GM12864 (cell line): ENCODE data around the gene SCART1.

Source experiments
- DNase-seq: peaks from one replicate; pipeline ENCODE4 v3.0.0-alpha.2; 2011; ENCODE audit warnings: low read depth
- H3K4me3 ChIP-seq: 2 replicates; pipeline ENCODE4 v1.5.1; 2011; ENCODE audit warnings: mild to moderate bottlenecking, low read depth, low read length, control low read depth
- TF ChIP-seq, protein P1 (sequence below): IDR thresholded peaks from 2 replicates; pipeline ENCODE4 v1.5.1; 2011; ENCODE audit warnings: low read depth, mild to moderate bottlenecking, moderate library complexity, low read length, control low read depth, inconsistent platforms; ENCODE audit errors: missing control alignments

SCART1 gene

DNA sequence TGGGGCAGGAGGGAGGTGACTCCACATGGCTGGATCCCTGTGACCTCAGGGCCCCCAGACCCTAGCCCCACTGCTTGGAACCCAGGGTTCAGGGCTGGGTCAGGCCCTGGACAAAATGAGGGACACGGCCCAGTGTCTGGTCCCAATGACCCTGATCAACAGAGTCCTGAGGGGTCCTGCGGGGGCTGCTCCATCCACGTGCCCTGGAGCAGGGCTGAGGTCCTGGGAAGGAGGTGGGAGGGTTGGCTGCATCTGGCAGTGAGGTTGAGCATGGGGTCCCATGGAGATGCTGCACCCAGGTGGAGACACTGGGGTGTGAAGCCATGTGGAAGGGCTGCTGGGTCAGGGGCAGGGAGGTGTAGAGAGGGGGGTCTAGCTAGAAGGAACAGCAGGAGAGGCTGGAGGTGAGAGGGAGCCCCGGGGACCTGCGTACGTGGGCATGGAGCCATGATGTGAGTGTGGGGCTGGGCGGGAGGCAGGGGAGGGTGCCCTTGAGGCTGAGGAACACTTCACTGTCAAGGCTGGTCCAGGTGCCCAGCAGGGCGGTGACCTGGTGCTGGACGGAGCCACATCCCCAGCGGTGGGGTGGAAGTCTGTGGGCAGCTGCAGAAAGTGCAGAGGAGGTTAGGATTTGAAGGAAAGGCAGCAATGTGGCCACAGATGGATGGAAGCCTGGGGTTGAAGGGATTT lies 604 bp downstream of the SCART1 start:
- TF ChIP-seq, protein P1, sequence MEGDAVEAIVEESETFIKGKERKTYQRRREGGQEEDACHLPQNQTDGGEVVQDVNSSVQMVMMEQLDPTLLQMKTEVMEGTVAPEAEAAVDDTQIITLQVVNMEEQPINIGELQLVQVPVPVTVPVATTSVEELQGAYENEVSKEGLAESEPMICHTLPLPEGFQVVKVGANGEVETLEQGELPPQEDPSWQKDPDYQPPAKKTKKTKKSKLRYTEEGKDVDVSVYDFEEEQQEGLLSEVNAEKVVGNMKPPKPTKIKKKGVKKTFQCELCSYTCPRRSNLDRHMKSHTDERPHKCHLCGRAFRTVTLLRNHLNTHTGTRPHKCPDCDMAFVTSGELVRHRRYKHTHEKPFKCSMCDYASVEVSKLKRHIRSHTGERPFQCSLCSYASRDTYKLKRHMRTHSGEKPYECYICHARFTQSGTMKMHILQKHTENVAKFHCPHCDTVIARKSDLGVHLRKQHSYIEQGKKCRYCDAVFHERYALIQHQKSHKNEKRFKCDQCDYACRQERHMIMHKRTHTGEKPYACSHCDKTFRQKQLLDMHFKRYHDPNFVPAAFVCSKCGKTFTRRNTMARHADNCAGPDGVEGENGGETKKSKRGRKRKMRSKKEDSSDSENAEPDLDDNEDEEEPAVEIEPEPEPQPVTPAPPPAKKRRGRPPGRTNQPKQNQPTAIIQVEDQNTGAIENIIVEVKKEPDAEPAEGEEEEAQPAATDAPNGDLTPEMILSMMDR = no peak
- DNase-seq = no peak
- H3K4me3 ChIP-seq = no peak overlapping the region; the same call in 1 of the 2 replicates

DNA sequence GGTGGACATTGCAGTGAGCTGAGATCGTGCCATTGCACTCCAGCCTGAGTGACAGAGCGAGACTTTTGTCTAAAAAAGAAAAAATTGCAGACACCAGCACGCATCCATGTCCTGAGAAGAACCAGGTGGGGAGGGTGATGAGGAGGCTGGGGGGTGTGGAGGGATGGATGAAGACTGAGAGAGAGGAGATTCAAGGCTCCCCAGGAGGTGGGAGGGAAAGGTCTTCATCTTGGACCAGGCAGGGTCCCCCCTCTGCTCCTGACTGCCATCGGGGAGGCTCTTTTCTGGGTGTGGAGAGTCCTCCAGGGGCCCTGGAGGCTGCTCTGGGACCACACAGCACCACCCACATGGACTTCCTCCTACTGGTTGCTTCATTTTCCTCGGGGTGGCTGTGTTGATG lies 1.5 kb downstream of the SCART1 start:
- DNase-seq = no peak
- TF ChIP-seq, protein P1 = no peak
- no peak overlapping the region for H3K4me3 ChIP-seq

DNA sequence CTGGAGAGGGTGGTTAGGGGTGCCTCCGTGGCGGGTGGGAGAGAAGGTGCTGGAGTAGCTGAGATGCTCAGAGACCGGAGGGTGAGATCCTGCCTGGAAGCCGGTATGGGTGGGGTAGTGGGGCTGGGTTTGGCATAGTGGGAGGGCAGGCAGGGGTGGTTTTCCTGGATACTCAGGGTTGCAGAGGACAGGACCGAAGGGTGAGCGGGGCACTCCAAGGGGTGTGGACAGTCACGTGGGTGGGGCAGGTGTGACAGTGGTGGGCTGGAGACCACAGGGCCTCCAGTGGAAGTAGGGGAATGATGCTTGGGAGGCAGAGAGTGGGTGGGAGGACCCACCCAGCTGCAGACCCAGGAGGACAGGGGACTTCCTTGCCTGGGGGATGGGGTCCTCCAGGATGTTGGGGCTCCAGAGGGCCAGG lies 1.9 kb downstream of the SCART1 start:
- TF ChIP-seq, protein P1 = no peak
- no peak overlapping the region for H3K4me3 ChIP-seq
- no peak for DNase-seq

DNA sequence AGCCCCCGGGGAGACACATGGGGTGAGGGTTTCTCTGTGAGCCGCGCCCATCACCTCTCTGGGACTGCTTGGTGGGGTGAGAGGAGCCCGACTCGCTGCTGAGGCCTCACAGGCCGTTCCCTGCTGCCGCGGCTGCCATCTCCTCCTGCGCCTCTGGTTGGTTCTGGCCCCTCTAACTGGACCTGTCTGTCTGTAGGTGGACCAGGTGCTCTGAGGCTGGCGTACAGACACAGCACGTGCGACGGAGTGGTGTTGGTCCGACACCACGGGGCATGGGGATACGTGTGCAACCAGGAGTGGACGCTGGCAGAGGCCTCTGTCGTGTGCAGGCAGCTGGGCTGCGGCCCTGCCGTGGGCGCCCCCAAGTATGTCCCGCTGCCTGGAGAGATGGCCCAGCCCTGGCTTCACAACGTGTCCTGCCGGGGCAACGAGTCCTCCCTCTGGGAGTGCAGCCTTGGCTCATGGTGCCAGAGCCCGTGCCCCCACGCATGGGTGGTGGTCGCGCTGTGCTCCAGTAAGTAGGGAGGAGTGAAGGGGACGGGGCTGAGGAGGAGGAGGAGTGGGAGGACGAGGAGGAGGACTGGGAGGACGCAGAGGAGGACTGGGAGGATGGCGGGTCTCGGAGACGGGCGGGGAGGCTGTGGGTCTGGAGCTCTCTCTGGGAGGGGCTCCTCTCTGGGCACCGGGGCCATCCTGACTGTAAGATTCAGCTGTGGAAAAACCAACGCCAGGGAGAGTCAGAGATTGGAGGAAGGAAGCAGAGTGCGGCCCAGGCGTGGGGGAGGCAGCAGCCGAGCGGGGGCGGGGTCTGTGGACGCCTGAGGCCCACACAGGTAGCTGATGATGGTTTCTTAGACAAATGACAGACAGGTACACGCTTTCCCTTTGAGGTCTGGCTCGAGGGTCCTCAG lies 2.6 kb downstream of the SCART1 start:
- DNase-seq = no peak
- TF ChIP-seq, protein P1 = no peak
- H3K4me3 ChIP-seq = no peak overlapping the region

DNA sequence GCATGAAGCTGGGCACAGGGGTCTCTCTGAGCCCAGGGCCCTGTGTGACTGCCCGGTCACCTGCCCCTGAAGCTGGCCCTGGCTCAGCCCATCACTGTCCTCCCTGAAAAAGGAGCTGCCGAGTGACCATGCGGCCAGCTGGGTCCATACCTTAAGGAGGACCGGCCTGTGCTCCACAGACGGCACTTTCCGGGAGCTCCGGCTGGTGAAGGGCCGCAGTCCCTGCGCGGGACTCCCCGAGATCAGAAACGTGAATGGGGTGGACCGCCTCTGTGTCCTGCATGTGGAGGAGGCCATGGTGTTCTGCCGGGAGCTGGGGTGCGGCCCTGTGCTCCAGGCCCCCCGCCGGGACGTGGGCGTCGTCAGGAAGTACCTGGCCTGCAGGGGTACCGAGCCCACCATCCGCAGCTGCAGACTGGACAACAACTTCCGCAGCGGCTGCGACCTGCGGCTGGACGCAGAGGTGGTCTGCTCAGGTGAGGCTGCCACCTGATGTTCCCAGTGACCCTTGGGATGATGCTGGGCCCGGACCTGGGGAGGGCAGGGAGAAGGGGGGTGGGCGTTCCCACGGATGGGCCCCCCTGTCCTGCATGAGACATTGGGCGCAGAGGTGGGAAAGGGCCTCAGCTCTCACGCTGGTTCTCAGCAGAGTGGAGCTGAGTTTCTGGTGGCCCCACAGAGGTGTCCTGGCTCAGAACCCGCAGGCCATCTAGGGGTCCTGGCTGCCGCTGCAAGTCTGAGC lies 3.5 kb downstream of the SCART1 start:
- no peak for DNase-seq
- TF ChIP-seq, protein P1 = no peak
- no peak overlapping the region for H3K4me3 ChIP-seq

DNA sequence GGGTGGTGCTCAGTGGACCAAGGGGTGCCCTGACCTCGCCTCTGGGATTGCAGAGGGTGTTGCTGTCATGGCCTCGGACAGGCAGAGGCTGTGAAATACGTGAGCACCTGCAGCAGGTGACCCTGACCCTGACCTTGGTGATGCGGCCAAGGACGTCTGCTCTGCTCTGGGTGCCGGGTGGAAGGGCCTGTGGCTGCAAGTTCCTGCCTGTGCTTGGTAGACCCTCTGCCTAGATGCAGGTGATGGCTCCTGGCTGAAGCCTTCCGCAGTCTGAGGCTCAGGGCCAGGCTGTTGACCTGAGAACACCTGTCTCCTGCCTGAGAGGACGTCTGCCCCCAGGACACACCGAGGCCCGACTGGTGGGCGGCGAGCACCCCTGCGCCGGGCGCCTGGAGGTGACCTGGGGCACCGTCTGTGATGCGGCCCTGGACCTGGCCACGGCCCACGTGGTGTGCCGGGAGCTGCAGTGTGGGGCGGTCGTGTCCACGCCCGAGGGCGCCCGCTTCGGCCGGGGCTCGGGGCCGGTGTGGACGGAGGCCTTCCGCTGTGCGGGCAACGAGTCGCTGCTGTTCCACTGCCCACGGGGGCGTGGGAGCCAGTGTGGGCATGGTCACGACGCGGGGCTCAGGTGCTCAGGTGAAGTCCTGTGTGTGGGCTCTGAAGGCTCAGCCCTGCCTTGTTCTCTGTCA lies 4.4 kb downstream of the SCART1 start:
- no peak for DNase-seq
- no peak overlapping the region for H3K4me3 ChIP-seq
- TF ChIP-seq, protein P1 = no peak
